CD14-positive monocyte (primary cell): ENCODE data around the gene TEDC1. TPM values are rescaled to one million over a fixed set of nuclear protein-coding genes. Genes with fewer than 3 reads are reported as not detected.

Source experiments
- DNase-seq, 3 donors: peaks; one replicate each; pipeline ENCODE4 v3.0.0-alpha.2; 2011 to 2022
- H2AFZ ChIP-seq: 2 replicates; pipeline ENCODE4 v1.6.0; 2012; ENCODE audit warnings: mild to moderate bottlenecking, low read depth, low read length, inconsistent platforms; ENCODE audit not compliant: insufficient read depth, poor library complexity, severe bottlenecking
- H3K27ac ChIP-seq, 2 donors: 1 replicate in 1 of 2; 2 replicates in 1 of 2; pipeline ENCODE4 v1.5.1; 2012 to 2013; ENCODE audit warnings: low read length in 2 of 2, control low read depth in 1 of 2, inconsistent platforms in 1 of 2, low read depth in 1 of 2, mild to moderate bottlenecking in 1 of 2
- H3K27me3 ChIP-seq, 2 donors: one replicate each; pipeline versions ENCODE4 v1.6.0 to v1.6.1; 2011 to 2013; ENCODE audit warnings: low read length in 2 of 2; ENCODE audit not compliant: control insufficient read depth in 2 of 2, insufficient read depth in 2 of 2
- H3K36me3 ChIP-seq, 2 donors: replicated peaks in 1 of 2; 1 replicate in 1 of 2; 2 replicates in 1 of 2; pipeline versions ENCODE4 v1.5.1 to v1.6.1; 2012 to 2013; ENCODE audit warnings: low read length in 2 of 2, control low read depth in 1 of 2, inconsistent platforms in 1 of 2, mild to moderate bottlenecking in 1 of 2; ENCODE audit not compliant: insufficient read depth in 2 of 2, control insufficient read depth in 1 of 2
- H3K4me1 ChIP-seq, 2 donors: 1 replicate in 1 of 2; 2 replicates in 1 of 2; pipeline versions ENCODE4 v1.5.1 to v1.6.1; 2012 to 2013; ENCODE audit warnings: low read length in 2 of 2, control low read depth in 1 of 2, inconsistent platforms in 1 of 2, mild to moderate bottlenecking in 1 of 2, moderate library complexity in 1 of 2; ENCODE audit not compliant: insufficient read depth in 2 of 2, control insufficient read depth in 1 of 2
- H3K4me2 ChIP-seq: replicated peaks from 2 replicates; pipeline ENCODE3; 2012; ENCODE audit warnings: low read length, moderate library complexity, mild to moderate bottlenecking; ENCODE audit not compliant: poor library complexity, severe bottlenecking; ENCODE audit errors: extremely low read depth
- H3K4me3 ChIP-seq, 3 experiments: fragments of 200-600 bp in 1 of 3; sonication (generic) in 1 of 3; replicated peaks in 1 of 3; 1 replicate in 2 of 3; 2 replicates in 1 of 3; pipeline ENCODE4 v1.5.1; 2011 to 2013; ENCODE audit warnings: low read length in 3 of 3, mild to moderate bottlenecking in 3 of 3, control low read depth in 2 of 3, low read depth in 2 of 3, inconsistent platforms in 1 of 3, moderate library complexity in 1 of 3
- H3K79me2 ChIP-seq: 2 replicates; pipeline ENCODE4 v1.6.0; 2012; ENCODE audit warnings: mild to moderate bottlenecking, control low read depth, inconsistent platforms, low read length, moderate library complexity; ENCODE audit not compliant: insufficient read depth
- H3K9ac ChIP-seq: 2 replicates; pipeline ENCODE4 v1.6.0; 2017; ENCODE audit warnings: low read length, mild to moderate bottlenecking; ENCODE audit not compliant: insufficient read depth, poor library complexity, severe bottlenecking
- H3K9me3 ChIP-seq, 2 donors: replicated peaks in 1 of 2; 1 replicate in 1 of 2; 2 replicates in 1 of 2; pipeline versions ENCODE4 v1.5.1 to v1.6.1; 2012 to 2013; ENCODE audit warnings: low read length in 2 of 2, control low read depth in 1 of 2; ENCODE audit not compliant: control insufficient read depth in 1 of 2, insufficient read depth in 1 of 2
- H4K20me1 ChIP-seq: 2 replicates; pipeline ENCODE4 v1.6.0; 2012; ENCODE audit warnings: mild to moderate bottlenecking, low read length, control low read depth, moderate library complexity; ENCODE audit not compliant: insufficient read depth
- H3K27ac Mint-ChIP-seq, 7 donors: one replicate each; pipeline ENCODE4 v1.8.0; 2020; ENCODE audit warnings: mild to moderate bottlenecking in 7 of 7, mixed read lengths in 7 of 7, moderate library complexity in 6 of 7, inconsistent platforms in 2 of 7
- H3K27me3 Mint-ChIP-seq, 3 donors: one replicate each; pipeline ENCODE4 v1.8.0; 2021 to 2022; ENCODE audit warnings: low read depth in 3 of 3, mild to moderate bottlenecking in 3 of 3, mixed read lengths in 3 of 3, moderate library complexity in 3 of 3, inconsistent platforms in 1 of 3
- H3K36me3 Mint-ChIP-seq, 2 donors: one replicate each; pipeline ENCODE4 v1.8.0; 2020; ENCODE audit warnings: mixed read lengths in 2 of 2, inconsistent platforms in 1 of 2, mild to moderate bottlenecking in 1 of 2
- H3K4me1 Mint-ChIP-seq: one replicate; pipeline ENCODE4 v1.8.0; 2020; ENCODE audit warnings: mild to moderate bottlenecking, mixed read lengths
- H3K4me3 Mint-ChIP-seq, 2 donors: one replicate each; pipeline ENCODE4 v1.8.0; 2020; ENCODE audit warnings: mild to moderate bottlenecking in 2 of 2, mixed read lengths in 2 of 2, moderate library complexity in 1 of 2
- H3K9me3 Mint-ChIP-seq, 7 donors: one replicate each; pipeline ENCODE4 v1.8.0; 2020 to 2022; ENCODE audit warnings: mixed read lengths in 7 of 7, mild to moderate bottlenecking in 6 of 7, moderate library complexity in 6 of 7, inconsistent platforms in 2 of 7
- WGBS: methylation state at CpG from one replicate; pipeline ENCODE4 v1.1.5; 2013; ENCODE audit warnings: missing lambda C conversion rate; ENCODE audit not compliant: insufficient coverage; 5-methylcytosine and 5-hydroxymethylcytosine counted together
- intact Hi-C, 2 donors: fragments of 100-400 bp; cut with micrococcal nuclease; formaldehyde crosslinking; loops; one replicate each; pipeline versions ENCODE4 v1.15.0 to v1.15.1; 2023
- polyA minus RNA-seq: library from RNA; depleted of rRNA, polyadenylated mRNA; stranded (reverse); fragments of >200 nt; gene quantifications from 2 replicates; pipeline ENCODE4 v1.2.3, GENCODE V29; 2012
- polyA plus RNA-seq, 3 donors: library from polyadenylated mRNA; depleted of rRNA in 1 of 3; unstranded in 2 of 3; stranded (reverse) in 1 of 3; fragments of 300-500 nt in 2 of 3; fragments of >200 nt in 1 of 3; fragmentation: Illumina TruSeq in 2 of 3; gene quantifications; 1 replicate in 2 of 3; 2 replicates in 1 of 3; pipeline ENCODE4 v1.2.3, GENCODE V29; 2012 to 2021
- total RNA-seq, 12 experiments: library from RNA in 1 of 12; stranded (reverse) in 1 of 12; fragments of 120-200 nt in 1 of 12; gene quantifications; one replicate each; pipeline ENCODE4 v1.2.4 and lab custom pipeline; 2013 to 2026; ENCODE audit warnings: mixed read lengths in 6 of 12, inconsistent platforms in 1 of 12
- TF ChIP-seq, protein P1 (sequence below): fragments of 200-600 bp; IDR thresholded peaks from one replicate; pipeline ENCODE4 v1.8.0; 2022; ENCODE audit warnings: antibody characterized with exemption, mild to moderate bottlenecking

Gene TEDC1, protein sequence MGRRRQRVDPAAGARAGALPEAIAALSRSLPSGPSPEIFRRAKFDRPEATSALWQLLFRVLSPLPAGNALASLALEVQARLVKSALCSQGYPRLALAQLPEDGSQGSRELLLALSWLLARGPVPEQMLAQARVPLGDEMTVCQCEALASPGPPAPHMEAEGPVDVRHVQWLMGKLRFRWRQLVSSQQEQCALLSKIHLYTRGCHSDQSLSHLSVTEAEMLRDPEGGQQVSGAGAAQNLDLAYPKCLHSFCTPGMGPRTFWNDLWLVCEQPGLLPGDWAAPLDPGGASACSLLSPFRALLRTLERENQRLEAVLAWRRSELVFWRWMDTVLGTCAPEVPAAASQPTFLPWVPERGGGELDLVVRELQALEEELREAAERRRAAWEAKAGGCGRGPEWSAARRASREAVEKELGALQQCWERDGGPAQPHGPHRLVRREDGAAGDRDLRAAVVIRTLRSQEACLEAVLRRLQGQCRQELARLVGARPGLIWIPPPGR
- 20.2 TPM for total RNA-seq (2013)
- 10 to 100 TPM in 1 of 3 donors, 1 to 10 TPM in 2; 7.8 to 23.4 (median 9.0) TPM for polyA plus RNA-seq
- polyA minus RNA-seq, result 43.9 and 46.4 TPM in 2 replicates
- total RNA-seq (lab: John Stamatoyannopoulos, UW), result 5.3 to 59.1 (median 32.5) reads per million in 11 experiments

DNA sequence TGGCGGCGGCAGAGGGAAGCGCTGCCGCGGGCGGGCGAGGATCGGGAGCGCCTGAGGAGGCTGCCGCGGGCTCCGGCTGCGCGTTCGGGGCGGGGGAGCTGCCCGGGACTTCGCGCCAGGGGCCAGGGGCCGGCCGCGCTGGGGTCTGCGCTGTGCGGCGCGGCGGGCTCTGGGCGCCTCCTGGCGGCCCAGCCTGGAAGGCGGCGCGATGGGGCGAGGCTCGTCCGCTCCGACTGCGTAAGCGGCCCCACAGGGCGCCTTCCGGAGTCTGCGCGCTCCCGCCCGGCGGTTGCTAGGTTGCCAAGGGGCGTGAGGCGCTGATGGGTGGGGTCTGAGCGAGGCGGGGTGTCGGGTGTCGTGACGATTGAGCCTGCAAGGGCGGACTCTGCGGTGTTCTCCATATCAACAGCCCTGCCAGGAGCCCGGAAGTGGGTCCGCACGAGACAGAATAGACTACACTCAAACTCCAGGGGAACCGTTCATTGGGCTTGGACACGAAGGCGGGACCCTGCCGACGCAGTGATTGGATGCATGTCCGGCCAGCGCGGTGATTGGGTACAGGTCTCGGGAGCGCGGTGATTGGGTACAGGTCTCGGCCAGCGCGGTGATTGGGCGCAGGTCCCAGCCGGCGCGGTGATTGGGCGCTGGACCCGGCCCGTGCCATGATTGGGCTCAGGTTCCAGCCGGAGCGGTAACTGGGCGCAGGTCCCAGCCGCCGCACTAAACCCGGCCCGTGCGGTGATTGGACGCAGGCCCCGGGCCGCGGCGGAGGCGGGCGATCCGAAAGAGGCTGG, at the start of gene TEDC1:
Gene TEDC1 (plus strand): TSS at position 675 of the 794 bp plus-strand sequence. CDS start 130 bp downstream, outside the sequence.
- H3K27ac ChIP-seq, result peak within 1 kb of the TSS; percentile 81 to 91
- peaks cover 5% of the 10 kb centered on the region for H3K79me2 ChIP-seq
- H3K4me2 ChIP-seq, result peak within 1 kb of the TSS; percentile 82
- under 1% methylated on average over 92 of the region's 94 CpGs for WGBS
- Mint-ChIP-seq H3K9me3 (peaks cover 0 to 3% (median 0%) of the 10 kb centered on the region in 7 donors), H3K4me1 (peaks cover 31% of the 10 kb centered on the region), H3K27ac (peak within 1 kb of the TSS; percentile 90 to 97 (median 95)), H3K36me3 (peaks cover 5 to 17% of the 10 kb centered on the region in 2 donors), H3K27me3 (peaks cover 11 to 20% (median 16%) of the 10 kb centered on the region in 3 donors), H3K4me3 (peak within 1 kb of the TSS; percentile 80 to 90)
- peaks cover 44 to 55% of the 10 kb centered on the region in 2 donors for H3K4me1 ChIP-seq
- H4K20me1 ChIP-seq, result peaks cover 31% of the 10 kb centered on the region
- peak within 1 kb of the TSS; percentile 95 for H3K9ac ChIP-seq
- no peaks in the 10 kb centered on the region for H3K9me3 ChIP-seq
- TF ChIP-seq, protein P1, sequence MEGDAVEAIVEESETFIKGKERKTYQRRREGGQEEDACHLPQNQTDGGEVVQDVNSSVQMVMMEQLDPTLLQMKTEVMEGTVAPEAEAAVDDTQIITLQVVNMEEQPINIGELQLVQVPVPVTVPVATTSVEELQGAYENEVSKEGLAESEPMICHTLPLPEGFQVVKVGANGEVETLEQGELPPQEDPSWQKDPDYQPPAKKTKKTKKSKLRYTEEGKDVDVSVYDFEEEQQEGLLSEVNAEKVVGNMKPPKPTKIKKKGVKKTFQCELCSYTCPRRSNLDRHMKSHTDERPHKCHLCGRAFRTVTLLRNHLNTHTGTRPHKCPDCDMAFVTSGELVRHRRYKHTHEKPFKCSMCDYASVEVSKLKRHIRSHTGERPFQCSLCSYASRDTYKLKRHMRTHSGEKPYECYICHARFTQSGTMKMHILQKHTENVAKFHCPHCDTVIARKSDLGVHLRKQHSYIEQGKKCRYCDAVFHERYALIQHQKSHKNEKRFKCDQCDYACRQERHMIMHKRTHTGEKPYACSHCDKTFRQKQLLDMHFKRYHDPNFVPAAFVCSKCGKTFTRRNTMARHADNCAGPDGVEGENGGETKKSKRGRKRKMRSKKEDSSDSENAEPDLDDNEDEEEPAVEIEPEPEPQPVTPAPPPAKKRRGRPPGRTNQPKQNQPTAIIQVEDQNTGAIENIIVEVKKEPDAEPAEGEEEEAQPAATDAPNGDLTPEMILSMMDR, result peak; percentile 84
- H3K27me3 ChIP-seq, result peaks cover 2 to 12% of the 10 kb centered on the region in 2 donors
- peaks cover 0 to 5% of the 10 kb centered on the region in 2 donors for H3K36me3 ChIP-seq
- peak within 1 kb of the TSS; percentile 75 for H2AFZ ChIP-seq
- peak; percentile 100 for DNase-seq
- intact Hi-C loops, result loop anchor here (1.0 to 5.0 kb wide), 6 partner anchors 42 to 738 kb away; partner anchors contain the start of genes SIVA1 (in 1 of the 2) and TEX22 (in 1 of the 2)
- peak within 1 kb of the TSS; percentile 58 to 89 (median 66) for H3K4me3 ChIP-seq

DNA sequence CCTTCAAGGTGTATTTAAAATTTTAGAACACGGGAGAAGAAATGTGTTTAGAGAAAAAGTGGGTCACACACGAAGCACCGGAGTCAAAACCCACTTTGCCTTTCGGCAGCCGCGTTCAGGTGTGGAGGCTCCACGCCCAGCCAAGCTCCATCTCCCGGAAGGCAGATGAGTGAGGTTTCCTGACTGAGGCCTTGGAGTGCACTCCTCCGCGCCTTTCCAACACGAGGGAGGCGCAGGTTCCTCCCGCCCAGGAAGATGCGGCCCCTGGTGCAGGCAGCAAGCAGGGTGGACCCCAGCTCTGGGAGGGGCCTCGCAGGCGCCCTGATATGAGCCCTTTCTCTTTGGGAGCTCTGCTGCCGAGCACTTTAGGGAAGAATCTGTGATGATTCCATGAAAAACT, 48.9 kb upstream of the TEDC1 start:
- TF ChIP-seq, protein P1, result no peak
- peaks cover 16 to 50% of the 10 kb centered on the region in 2 donors for H3K36me3 ChIP-seq
- H3K27me3 Mint-ChIP-seq, result peaks cover 0 to 3% (median 0%) of the 10 kb centered on the region in 3 donors
- peak overlapping the region in 1 of 7 donors; percentile 2 for H3K27ac Mint-ChIP-seq
- H3K9me3 Mint-ChIP-seq, result no peaks in the 10 kb centered on the region
- H3K27ac ChIP-seq, result no peak overlapping the region
- H3K4me2 ChIP-seq, result no peak overlapping the region
- peaks cover 13% of the 10 kb centered on the region for H3K79me2 ChIP-seq
- H3K4me3 ChIP-seq, result no peak overlapping the region
- H3K36me3 Mint-ChIP-seq, result peaks cover 16 to 60% of the 10 kb centered on the region in 2 donors
- H3K4me1 Mint-ChIP-seq, result no peaks in the 10 kb centered on the region
- H3K9ac ChIP-seq, result no peak overlapping the region
- H3K9me3 ChIP-seq, result no peaks in the 10 kb centered on the region
- DNase-seq, result no peak
- H3K4me3 Mint-ChIP-seq, result no peak overlapping the region
- intact Hi-C loops, result loop anchor here in 1 of 2 donors (10.0 kb wide), 1 partner anchor 83 kb away; the partner anchor contains the start of gene TMEM121
- no peaks in the 10 kb centered on the region for H3K4me1 ChIP-seq
- H4K20me1 ChIP-seq, result peaks cover 33% of the 10 kb centered on the region
- H2AFZ ChIP-seq, result no peak overlapping the region
- 85% methylated on average over 10 of the region's 17 CpGs for WGBS
- H3K27me3 ChIP-seq, result no peaks in the 10 kb centered on the region
